Peyer's patch (tissue), 4 donors: ENCODE results near the gene TIMP1.

ENCODE experiments used
- POLR2A ChIP-seq, 2 donors: fragments of 450-650 bp; IDR thresholded peaks; one replicate each; pipeline ENCODE4 v1.5.1; 2017; ENCODE audit warnings: antibody characterized with exemption in 2 of 2, mild to moderate bottlenecking in 2 of 2, moderate library complexity in 2 of 2
- TF ChIP-seq, protein P1 (sequence below), 6 experiments: fragments of 450-650 bp in 4 of 6; fragments of 200-600 bp in 2 of 6; sonication (generic) in 1 of 6; IDR thresholded peaks; one replicate each; pipeline ENCODE4 v1.5.1; 2017 to 2019; ENCODE audit warnings: antibody characterized with exemption in 6 of 6, mild to moderate bottlenecking in 3 of 6, moderate library complexity in 1 of 6

DNA sequence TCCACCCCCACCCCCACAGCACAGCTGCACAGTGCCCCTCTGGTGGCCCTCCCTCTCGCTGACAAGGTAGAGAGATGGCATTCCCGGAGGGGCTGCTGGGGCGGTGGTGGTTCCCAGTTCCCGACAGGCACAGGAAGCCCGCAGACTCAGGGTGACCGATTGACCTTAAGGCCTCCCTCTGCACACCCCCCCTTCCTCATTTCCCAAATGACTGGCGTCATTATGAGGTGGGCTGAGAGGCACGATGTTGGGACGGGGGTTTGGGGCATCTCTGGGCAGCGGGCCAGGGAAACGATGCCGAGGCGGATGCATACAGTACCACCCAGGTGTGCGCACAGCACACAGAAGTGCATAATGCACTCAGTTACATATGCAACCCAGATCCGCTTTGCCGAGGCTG, 3.5 kb upstream of the TIMP1 start:
- no peak for TF ChIP-seq POLR2A (IDR thresholded peaks at IDR 0.05)
- TF ChIP-seq, protein P1, sequence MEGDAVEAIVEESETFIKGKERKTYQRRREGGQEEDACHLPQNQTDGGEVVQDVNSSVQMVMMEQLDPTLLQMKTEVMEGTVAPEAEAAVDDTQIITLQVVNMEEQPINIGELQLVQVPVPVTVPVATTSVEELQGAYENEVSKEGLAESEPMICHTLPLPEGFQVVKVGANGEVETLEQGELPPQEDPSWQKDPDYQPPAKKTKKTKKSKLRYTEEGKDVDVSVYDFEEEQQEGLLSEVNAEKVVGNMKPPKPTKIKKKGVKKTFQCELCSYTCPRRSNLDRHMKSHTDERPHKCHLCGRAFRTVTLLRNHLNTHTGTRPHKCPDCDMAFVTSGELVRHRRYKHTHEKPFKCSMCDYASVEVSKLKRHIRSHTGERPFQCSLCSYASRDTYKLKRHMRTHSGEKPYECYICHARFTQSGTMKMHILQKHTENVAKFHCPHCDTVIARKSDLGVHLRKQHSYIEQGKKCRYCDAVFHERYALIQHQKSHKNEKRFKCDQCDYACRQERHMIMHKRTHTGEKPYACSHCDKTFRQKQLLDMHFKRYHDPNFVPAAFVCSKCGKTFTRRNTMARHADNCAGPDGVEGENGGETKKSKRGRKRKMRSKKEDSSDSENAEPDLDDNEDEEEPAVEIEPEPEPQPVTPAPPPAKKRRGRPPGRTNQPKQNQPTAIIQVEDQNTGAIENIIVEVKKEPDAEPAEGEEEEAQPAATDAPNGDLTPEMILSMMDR (IDR thresholded peaks at IDR 0.05): no peak
